Spleen (tissue), 7 donors: ENCODE measurements around the gene C12orf60.

Source experiments
- CTCF ChIP-seq, 11 experiments: fragments of 200-600 bp in 7 of 11; fragments of 450-650 bp in 4 of 11; sonication (generic) in 4 of 11; IDR thresholded peaks in 8 of 11; conservative IDR thresholded peaks in 3 of 11; 1 replicate in 7 of 11; 2 replicates in 4 of 11; pipeline versions ENCODE4 v1.4.0 to v1.8.0; 2016 to 2021; ENCODE audit warnings: antibody characterized with exemption in 11 of 11, inconsistent platforms in 4 of 11, mild to moderate bottlenecking in 1 of 11
- POLR2A ChIP-seq, 3 donors: fragments of 450-650 bp; IDR thresholded peaks; one replicate each; pipeline ENCODE4 v1.5.1; 2017; ENCODE audit warnings: antibody characterized with exemption in 3 of 3, mild to moderate bottlenecking in 1 of 3
- donor health status: DM: no; HTN: no; CAD: no; lungs with moderate emphysema.
- donor health status: DM: no; HTN: no; CAD: no.
- donor health status: DM: no; HTN: no; CAD: no.

GRCh38 chr12:14833952-14834351 lies 30.5 kb downstream of the C12orf60 start:
- no peak for TF ChIP-seq CTCF (IDR thresholded peaks at IDR 0.05 in 8 of 11, conservative IDR thresholded peaks at IDR 0.05 in 3 of 11)
- TF ChIP-seq POLR2A (IDR thresholded peaks at IDR 0.05): no peak
